Prostate gland (tissue), 2 donors: ENCODE results near the gene PRDM10. TPM values are rescaled to one million over a fixed set of nuclear protein-coding genes. Genes with fewer than 3 reads are reported as not detected.

Experiments used
- DNase-seq: peaks from one replicate; pipeline ENCODE4 v3.0.0-alpha.2; 2019; ENCODE audit warnings: low spot score
- H3K27ac ChIP-seq, 2 donors: fragments of 200-600 bp; sonication (generic); 2 replicates each; pipeline ENCODE4 v1.5.1; 2017 to 2019
- H3K27me3 ChIP-seq: fragments of 200-600 bp; sonication (generic); replicated peaks from 2 replicates; pipeline ENCODE4 v1.5.1; 2019; ENCODE audit not compliant: insufficient read depth
- H3K36me3 ChIP-seq, 2 donors: fragments of 200-600 bp; sonication (generic); 1 replicate in 1 of 2; 2 replicates in 1 of 2; pipeline versions ENCODE4 v1.5.1 to v1.8.1; 2017 to 2019
- H3K4me1 ChIP-seq: fragments of 200-600 bp; sonication (generic); replicated peaks from 2 replicates; pipeline ENCODE4 v1.5.1; 2019
- H3K4me3 ChIP-seq, 2 donors: fragments of 200-600 bp; sonication (generic); 2 replicates each; pipeline ENCODE4 v1.5.1; 2017 to 2019
- H3K9me3 ChIP-seq: fragments of 200-600 bp; sonication (generic); 2 replicates; pipeline ENCODE4 v1.5.1; 2017
- CTCF ChIP-seq, 4 experiments: fragments of 200-600 bp in 2 of 4; fragments of 450-650 bp in 2 of 4; sonication (generic) in 2 of 4; IDR thresholded peaks; 1 replicate in 3 of 4; 2 replicates in 1 of 4; pipeline ENCODE4 v1.5.1; 2016 to 2019; ENCODE audit warnings: antibody characterized with exemption in 4 of 4, mild to moderate bottlenecking in 2 of 4, moderate library complexity in 2 of 4
- POLR2A ChIP-seq: fragments of 450-650 bp; IDR thresholded peaks from one replicate; pipeline ENCODE4 v1.6.1; 2016; ENCODE audit warnings: antibody characterized with exemption, mild to moderate bottlenecking
- POLR2AphosphoS5 ChIP-seq: sonication (generic); formaldehyde crosslinking; IDR thresholded peaks from one replicate; pipeline ENCODE4 v1.6.1; 2017; ENCODE audit warnings: antibody characterized with exemption
- WGBS: methylation state at CpG from one replicate; pipeline ENCODE4 v1.1.5; 2018; 5-methylcytosine and 5-hydroxymethylcytosine counted together
- intact Hi-C: fragments of 100-400 bp; cut with DNase I; formaldehyde crosslinking; loops from one replicate; pipeline ENCODE4 v1.14.2; 2022
- total RNA-seq, 2 donors: library from RNA; depleted of rRNA; stranded (reverse); fragments of >200 nt; gene quantifications; one replicate each; pipeline ENCODE4 v1.1.0, GENCODE V29; 2016

Gene PRDM10
- total RNA-seq, 2 donors from 2014 or later = 7.0 to 7.7 TPM

GRCh38 chr11:130043575-130043974 is 40.9 kb upstream of the PRDM10 start:
- WGBS = 51% methylated on average over 5 of the region's 5 CpGs
- H3K4me3 ChIP-seq = no peak overlapping the region
- intact Hi-C loops = no loop called here

GRCh38 chr11:130042093-130042591 is 39.5 kb upstream of the PRDM10 start:
- WGBS = 84% methylated on average over 16 of the region's 16 CpGs
- intact Hi-C loops = no loop called here
- H3K4me3 ChIP-seq = no peak overlapping the region

More at GRCh38 chr11:130043575-130043974, 40.9 kb upstream of the PRDM10 start:
- no peak for TF ChIP-seq CTCF (IDR thresholded peaks at IDR 0.05)
- no peak for TF ChIP-seq POLR2A
- TF ChIP-seq POLR2AphosphoS5 = no peak
- Histone ChIP-seq H3K27me3 (no peaks in the 10 kb centered on the region), H3K4me1 (no peaks in the 10 kb centered on the region), H3K27ac (no peak overlapping the region), H3K9me3 (no peaks in the 10 kb centered on the region), H3K36me3 (no peaks in the 10 kb centered on the region)
- DNase-seq = no peak

GRCh38 chr11:130040281-130040940 is 37.8 kb upstream of the PRDM10 start:
- H3K27me3 ChIP-seq = no peaks in the 10 kb centered on the region
- intact Hi-C loops = no loop called here
- H3K27ac ChIP-seq = no peak overlapping the region
- H3K4me1 ChIP-seq = no peaks in the 10 kb centered on the region
- H3K9me3 ChIP-seq = no peaks in the 10 kb centered on the region
- no peak for DNase-seq
- H3K4me3 ChIP-seq = no peak overlapping the region
- WGBS = 94% methylated on average over 49 of the region's 49 CpGs
- H3K36me3 ChIP-seq = no peaks in the 10 kb centered on the region
- TF ChIP-seq CTCF (IDR thresholded peaks at IDR 0.05) (no peak), POLR2A (no peak), POLR2AphosphoS5 (no peak)

More at GRCh38 chr11:130042093-130042591, 39.5 kb upstream of the PRDM10 start:
- TF ChIP-seq POLR2AphosphoS5 (no peak), CTCF (IDR thresholded peaks at IDR 0.05) (no peak), POLR2A (no peak)
- Histone ChIP-seq H3K36me3 (no peaks in the 10 kb centered on the region), H3K27me3 (no peaks in the 10 kb centered on the region), H3K4me1 (no peaks in the 10 kb centered on the region), H3K27ac (no peak overlapping the region), H3K9me3 (no peaks in the 10 kb centered on the region)
- no peak for DNase-seq

- 69% methylated on average over 7 of the region's 7 CpGs for WGBS
- TF ChIP-seq CTCF (IDR thresholded peaks at IDR 0.05) = no peak
- no peak for TF ChIP-seq POLR2AphosphoS5
- TF ChIP-seq POLR2A = no peak
- intact Hi-C loops = no loop called here
- Histone ChIP-seq H3K9me3 (no peaks in the 10 kb centered on the region), H3K36me3 (no peaks in the 10 kb centered on the region), H3K27me3 (no peaks in the 10 kb centered on the region), H3K4me3 (no peak overlapping the region), H3K27ac (no peak overlapping the region), H3K4me1 (no peaks in the 10 kb centered on the region)
- no peak for DNase-seq
These were observed 35.4 kb upstream of the PRDM10 start for GRCh38 chr11:130037881-130038585.
